PC-3 (cell line): ENCODE results near the gene SPDYE3. TPM values are rescaled to one million over a fixed set of nuclear protein-coding genes. Genes with fewer than 3 reads are reported as not detected.
"Not testable (repeated sequence)": the region's sequence is repeated elsewhere in the genome, so short reads cannot be mapped to it uniquely, and the experiment has no call there.

Experiments
- ATAC-seq: fragments of 200-7000 bp; cut with Tn5 transposase; 2 replicates; pipeline ENCODE4 v1.9.1; 2020; ENCODE audit warnings: mild to moderate bottlenecking, moderate library complexity
- BruUV-seq: library from RNA; stranded (reverse); fragments of 400-500 nt; replicated peaks from 2 replicates; lab custom pipeline; 2021; lab: Mats Ljungman, UMichigan
- CTCF ChIA-PET: fragments of 300-600 bp; sonication (Branson Sonifier 250); formaldehyde crosslinking; loops from one replicate; lab custom pipeline; 2022; ENCODE audit warnings: antibody characterized with exemption; lab: Charles Lee
- POLR2A ChIA-PET: fragments of 300-600 bp; sonication (Branson Sonifier 250); formaldehyde crosslinking; loops from one replicate; lab custom pipeline; 2022; ENCODE audit warnings: antibody characterized with exemption; ENCODE audit not compliant: unreplicated experiment; lab: Charles Lee
- DNase-seq: peaks from one replicate; pipeline ENCODE4 v3.0.0-alpha.2; 2015
- H2AFZ ChIP-seq: fragments of 300-600 bp; sonication (generic); 2 replicates; pipeline ENCODE4 v1.6.0; 2016; ENCODE audit warnings: antibody characterized with exemption, low read length
- H3F3A ChIP-seq: fragments of 300-600 bp; sonication (generic); one replicate; pipeline ENCODE4 v1.6.0; 2017; ENCODE audit warnings: antibody characterized with exemption, low read length, control low read depth, mild to moderate bottlenecking; ENCODE audit not compliant: unreplicated experiment
- H3K27ac ChIP-seq: fragments of 300-600 bp; sonication (generic); 2 replicates; pipeline ENCODE4 v1.5.1; 2016; ENCODE audit warnings: mild to moderate bottlenecking, low read length
- H3K27me3 ChIP-seq: fragments of 300-600 bp; sonication (generic); 2 replicates; pipeline ENCODE4 v1.6.1; 2016; ENCODE audit warnings: low read length, mixed read lengths
- H3K36me3 ChIP-seq: fragments of 300-600 bp; sonication (generic); 2 replicates; pipeline ENCODE4 v1.6.1; 2016; ENCODE audit warnings: low read depth, mixed run types, low read length, mixed read lengths
- H3K4me1 ChIP-seq: fragments of 300-600 bp; sonication (generic); 2 replicates; pipeline ENCODE4 v1.5.1; 2016; ENCODE audit warnings: low read length; ENCODE audit not compliant: insufficient read depth
- H3K4me2 ChIP-seq: fragments of 300-600 bp; sonication (generic); 2 replicates; pipeline ENCODE4 v1.6.0; 2016; ENCODE audit warnings: low read length
- H3K4me3 ChIP-seq: fragments of 300-600 bp; sonication (generic); 2 replicates; pipeline ENCODE4 v1.5.1; 2016; ENCODE audit warnings: mild to moderate bottlenecking, low read length, mixed read lengths
- H3K79me2 ChIP-seq: fragments of 300-600 bp; sonication (generic); 2 replicates; pipeline ENCODE4 v1.6.1; 2017; ENCODE audit warnings: low read length, mixed read lengths
- H3K9ac ChIP-seq: fragments of 300-600 bp; sonication (generic); 2 replicates; pipeline ENCODE4 v1.6.0; 2016; ENCODE audit warnings: mild to moderate bottlenecking, low read length
- H3K9me2 ChIP-seq: fragments of 300-600 bp; sonication (generic); replicated peaks from 2 replicates; pipeline ENCODE4 v1.6.1; 2016; ENCODE audit warnings: mixed run types, low read length, mixed read lengths
- H3K9me3 ChIP-seq: fragments of 300-600 bp; sonication (generic); 2 replicates; pipeline ENCODE4 v1.6.1; 2016; ENCODE audit warnings: low read length, mixed read lengths
- H4K20me1 ChIP-seq: fragments of 300-600 bp; sonication (generic); 2 replicates; pipeline ENCODE4 v1.6.1; 2016; ENCODE audit warnings: low read length, mixed read lengths
- CTCF ChIP-seq: fragments of 300-600 bp; sonication (generic); conservative IDR thresholded peaks from 2 replicates; pipeline ENCODE4 v1.5.1; 2017; ENCODE audit warnings: antibody characterized with exemption, low read depth, mild to moderate bottlenecking, low read length
- EZH2 ChIP-seq: fragments of 300-600 bp; sonication (generic); IDR thresholded peaks from one replicate; pipeline ENCODE4 v1.6.1; 2017; ENCODE audit warnings: antibody characterized with exemption, mild to moderate bottlenecking, low read length; ENCODE audit not compliant: unreplicated experiment
- EZH2phosphoT487 ChIP-seq: fragments of 300-600 bp; sonication (generic); IDR thresholded peaks from 2 replicates; pipeline ENCODE4 v1.6.1; 2018; ENCODE audit warnings: mild to moderate bottlenecking, antibody characterized with exemption, low read length, borderline replicate concordance
- intact Hi-C: fragments of 100-400 bp; cut with micrococcal nuclease; formaldehyde crosslinking; loops from 2 replicates; pipeline ENCODE4 v1.9.0; 2023
- total RNA-seq: library from RNA; depleted of rRNA; stranded (reverse); fragments of >200 nt; gene quantifications from 2 replicates; pipeline ENCODE4 v1.2.3, GENCODE V29; 2014

The SPDYE3 gene
- total RNA-seq, 1 experiment from 2014 or later: not detected

- Histone ChIP-seq H3K9me3 (no peaks in the 10 kb centered on the region), H3K4me1 (no peaks in the 10 kb centered on the region), H3K9me2 (no peaks in the 10 kb centered on the region), H3K79me2 (no peaks in the 10 kb centered on the region), H3K4me3 (no peak overlapping the region), H3K36me3 (peaks cover 29% of the 10 kb centered on the region), H3K4me2 (no peak overlapping the region), H3K9ac (no peak overlapping the region), H2AFZ (no peak overlapping the region), H3K27me3 (no peaks in the 10 kb centered on the region), H4K20me1 (no peaks in the 10 kb centered on the region), H3K27ac (no peak overlapping the region), H3F3A (no peaks in the 10 kb centered on the region)
- DNase-seq: no peak
- BruUV-seq: no TSS peak
- CTCF ChIA-PET: no interaction called here
- intact Hi-C loops: no loop called here
- ATAC-seq: no peak
- POLR2A ChIA-PET: no interaction called here
- TF ChIP-seq EZH2: no peak
- no peak for TF ChIP-seq CTCF
- no peak for TF ChIP-seq EZH2phosphoT487
Measured at GRCh38 chr7:100364480-100364879, 57.0 kb downstream of the SPDYE3 start.

GRCh38 chr7:100365998-100366367, 58.5 kb downstream of the SPDYE3 start:
- ATAC-seq, H3K27me3 ChIP-seq, H3K4me1 ChIP-seq, H3K27ac ChIP-seq, H3K9me2 ChIP-seq, H4K20me1 ChIP-seq, CTCF ChIA-PET, H3F3A ChIP-seq, BruUV-seq, DNase-seq, H3K4me3 ChIP-seq, H3K4me2 ChIP-seq, H3K79me2 ChIP-seq, POLR2A ChIA-PET, H3K9me3 ChIP-seq, H3K9ac ChIP-seq, H2AFZ ChIP-seq, intact Hi-C loops: not testable (repeated sequence)
- peaks cover 19% of the 10 kb centered on the region; the same call in 1 of the 2 replicates for H3K36me3 ChIP-seq

DNA sequence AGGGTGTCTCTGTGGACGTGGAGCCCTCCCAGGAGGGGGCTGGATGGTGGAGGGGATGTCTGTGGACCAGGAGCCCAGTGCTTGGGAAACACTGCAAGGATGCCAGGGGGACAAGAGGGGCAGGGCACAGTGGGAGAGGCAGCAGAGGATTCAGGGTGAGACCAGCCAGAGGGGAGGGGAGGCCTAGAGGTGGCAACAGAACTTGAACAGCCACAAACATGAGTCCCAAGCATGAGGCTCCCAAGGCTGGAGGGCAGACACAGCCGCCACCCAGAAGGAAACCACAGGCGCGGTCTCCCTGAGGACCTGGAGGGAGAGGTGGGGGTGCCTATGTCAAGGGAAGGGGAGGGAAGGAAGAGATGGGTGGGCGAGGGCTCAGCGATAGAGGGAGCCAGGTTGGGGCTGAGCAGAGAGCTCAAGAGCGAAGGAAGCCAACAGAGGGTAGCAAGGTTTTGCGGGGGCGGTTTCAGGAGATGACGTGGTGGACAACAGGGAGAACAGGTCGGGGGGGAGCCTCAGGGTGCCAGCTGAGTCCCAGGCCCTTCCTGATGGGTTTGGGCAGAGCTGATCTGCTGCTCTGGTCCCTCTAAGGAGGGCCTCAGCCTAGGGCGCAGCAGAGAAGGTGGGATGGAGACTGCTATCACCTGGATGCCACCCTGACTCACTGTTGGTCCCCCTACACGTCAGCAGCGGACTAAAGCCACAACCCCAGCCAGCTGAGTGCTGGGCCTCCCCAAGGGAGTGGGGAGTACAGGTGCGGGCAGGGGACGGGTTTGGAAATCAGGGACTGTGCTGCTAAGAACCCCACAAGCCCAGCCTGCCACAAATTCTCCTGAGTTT, 59.1 kb downstream of the SPDYE3 start:
- Histone ChIP-seq H3K27me3 (no peaks in the 10 kb centered on the region), H3K9me3 (no peaks in the 10 kb centered on the region), H3K9ac (no peak overlapping the region), H3K27ac (no peak overlapping the region), H3K4me3 (no peak overlapping the region), H3K9me2 (no peaks in the 10 kb centered on the region), H4K20me1 (no peaks in the 10 kb centered on the region), H3F3A (no peaks in the 10 kb centered on the region), H3K36me3 (peaks cover 19% of the 10 kb centered on the region; the same call in 1 of the 2 replicates), H3K4me2 (no peak overlapping the region), H2AFZ (no peak overlapping the region), H3K79me2 (no peaks in the 10 kb centered on the region), H3K4me1 (no peaks in the 10 kb centered on the region)
- POLR2A ChIA-PET: no interaction called here
- DNase-seq (no peak), ATAC-seq (no peak; the same call in 1 of the 2 replicates)
- intact Hi-C loops: no loop called here
- no TSS peak for BruUV-seq
- CTCF ChIA-PET: no interaction called here
- no peak for TF ChIP-seq CTCF
- no peak for TF ChIP-seq EZH2
- TF ChIP-seq EZH2phosphoT487: no peak
